ENCODE measurements around the gene RAB28.

Gene RAB28

DNA sequence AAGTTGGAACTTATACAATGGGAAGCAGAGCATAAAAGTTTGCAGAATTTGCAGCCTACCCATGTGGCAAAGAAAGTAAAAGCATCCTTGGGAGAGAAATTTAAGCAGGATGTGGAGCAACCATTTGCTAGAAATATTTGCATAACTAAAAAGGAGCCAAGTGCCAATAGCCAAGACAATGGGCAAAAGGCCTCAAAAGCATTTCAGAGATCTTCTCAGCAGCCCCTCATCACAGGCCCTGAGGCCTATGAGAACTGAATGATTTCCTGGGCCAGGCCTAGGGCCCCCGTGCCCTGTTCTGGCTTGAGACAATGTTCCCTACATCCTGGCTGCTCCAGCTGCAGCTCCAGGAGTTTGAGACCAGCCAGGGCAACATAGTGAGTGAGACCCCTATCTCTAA lies 25.3 kb upstream of the RAB28 start:
- no peak for DNase-seq (ENCODE audit: low read depth)

DNA sequence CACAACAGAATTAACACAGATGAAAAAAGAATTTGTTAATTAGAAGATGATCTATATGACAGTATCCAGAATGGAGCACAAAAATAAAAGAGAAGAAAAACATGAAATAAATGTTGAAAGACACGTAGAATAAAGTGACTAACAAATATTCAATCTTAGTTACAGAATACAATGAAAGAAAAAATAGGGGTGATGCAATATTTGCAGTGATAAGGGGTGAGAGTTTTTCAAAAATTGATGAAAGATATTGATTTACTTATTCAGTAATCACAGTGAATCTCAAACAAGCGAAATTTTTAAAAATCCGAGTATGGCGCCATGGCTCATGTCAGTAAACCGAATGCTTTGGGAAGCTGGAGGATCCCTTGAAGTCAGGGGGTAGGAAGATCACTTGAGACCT lies 20.2 kb upstream of the RAB28 start:
- no peak for DNase-seq (ENCODE audit: low read depth)

GRCh38 chr4:13498469-13498868 lies 14.3 kb upstream of the RAB28 start:
- no peak for DNase-seq (ENCODE audit: low read depth)

GRCh38 chr4:13496605-13497004 lies 12.5 kb upstream of the RAB28 start:
- DNase-seq (ENCODE audit: low read depth): no peak

- no peak for DNase-seq (ENCODE audit: low read depth)
These were observed 11.6 kb upstream of the RAB28 start for GRCh38 chr4:13495753-13496152.

DNA sequence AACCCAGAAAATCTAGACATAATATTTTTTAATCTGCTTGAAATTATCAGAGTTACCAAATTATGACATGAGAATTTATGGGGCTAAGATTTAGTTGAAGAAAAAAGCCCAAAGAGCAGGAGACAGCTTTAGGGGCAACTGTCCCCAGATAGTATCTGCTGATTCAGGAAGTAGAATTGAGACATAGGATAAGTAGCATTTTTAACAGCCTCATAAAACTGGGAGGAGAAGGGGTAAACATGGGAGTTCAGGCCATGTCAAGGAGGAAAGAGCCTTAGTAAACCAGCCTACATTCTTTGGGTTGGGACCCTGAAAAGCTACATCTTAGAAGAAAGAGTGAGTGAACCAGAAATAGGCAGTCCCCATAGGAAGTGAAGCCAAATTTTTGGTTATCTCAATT lies 9.7 kb upstream of the RAB28 start:
- no peak for DNase-seq (ENCODE audit: low read depth)

DNA sequence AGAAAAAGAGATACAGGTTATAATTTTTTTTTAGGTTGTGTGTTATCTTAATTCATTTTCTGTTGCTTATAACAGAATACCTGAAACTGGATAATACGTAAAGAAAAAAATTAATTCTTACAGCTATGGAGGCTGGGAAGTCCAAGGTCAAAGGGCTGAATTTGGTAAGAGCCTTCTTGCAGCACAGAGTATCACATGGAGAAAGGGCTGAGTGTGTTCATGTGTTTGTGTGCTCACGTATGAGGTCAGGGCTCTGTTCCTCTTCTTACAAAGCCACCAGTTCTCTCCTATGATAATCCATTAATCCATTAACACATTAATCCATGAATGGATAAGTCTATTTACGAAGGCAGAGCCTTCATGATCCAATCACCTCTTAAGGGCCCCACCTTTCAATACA lies 8.6 kb upstream of the RAB28 start:
- DNase-seq (ENCODE audit: low read depth): no peak

DNA sequence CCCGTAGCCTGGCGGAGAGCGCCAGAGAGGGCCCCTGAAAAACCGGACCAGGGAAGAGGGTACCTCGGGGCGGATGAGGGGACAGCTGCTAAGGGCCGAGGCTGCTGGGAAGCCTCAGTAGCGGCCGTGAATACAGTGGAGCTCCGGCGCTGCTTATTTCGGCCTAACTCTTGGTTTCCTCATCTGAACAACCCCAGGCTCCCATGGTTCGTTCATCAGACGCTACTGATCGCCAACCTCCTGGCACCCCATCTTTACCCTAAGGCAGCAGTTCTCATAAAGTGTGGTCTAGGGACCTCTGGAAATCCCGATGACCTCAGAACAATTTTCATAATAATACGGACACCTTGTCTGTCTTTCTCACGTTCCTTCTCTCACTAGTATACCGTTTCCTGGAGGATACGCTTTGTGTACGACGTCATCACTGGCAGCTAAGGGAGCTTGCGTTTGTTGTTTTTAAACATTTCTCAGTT lies 645 bp upstream of the RAB28 start:
- peak; percentile 44 for DNase-seq (ENCODE audit: low read depth)

DNA sequence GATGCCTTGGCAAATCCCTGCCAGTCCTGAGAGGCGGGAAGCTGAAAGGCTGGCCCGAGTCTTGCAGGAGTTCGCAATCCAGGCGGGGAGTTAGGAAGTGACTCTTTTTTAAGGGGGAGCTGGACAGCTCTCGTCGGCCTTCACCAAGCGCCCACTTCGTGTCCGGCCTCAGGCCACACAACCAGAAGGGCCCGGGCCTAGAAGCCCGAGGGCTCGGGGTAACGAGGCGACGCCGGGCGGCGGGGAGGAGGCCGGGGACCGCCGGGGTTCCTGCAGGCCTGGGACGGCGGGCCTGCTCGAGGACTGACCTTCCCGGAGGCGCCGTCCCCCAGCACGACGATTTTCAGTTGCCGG lies 395 bp downstream of the RAB28 start:
- peak; percentile 70 for DNase-seq (ENCODE audit: low read depth)

DNA sequence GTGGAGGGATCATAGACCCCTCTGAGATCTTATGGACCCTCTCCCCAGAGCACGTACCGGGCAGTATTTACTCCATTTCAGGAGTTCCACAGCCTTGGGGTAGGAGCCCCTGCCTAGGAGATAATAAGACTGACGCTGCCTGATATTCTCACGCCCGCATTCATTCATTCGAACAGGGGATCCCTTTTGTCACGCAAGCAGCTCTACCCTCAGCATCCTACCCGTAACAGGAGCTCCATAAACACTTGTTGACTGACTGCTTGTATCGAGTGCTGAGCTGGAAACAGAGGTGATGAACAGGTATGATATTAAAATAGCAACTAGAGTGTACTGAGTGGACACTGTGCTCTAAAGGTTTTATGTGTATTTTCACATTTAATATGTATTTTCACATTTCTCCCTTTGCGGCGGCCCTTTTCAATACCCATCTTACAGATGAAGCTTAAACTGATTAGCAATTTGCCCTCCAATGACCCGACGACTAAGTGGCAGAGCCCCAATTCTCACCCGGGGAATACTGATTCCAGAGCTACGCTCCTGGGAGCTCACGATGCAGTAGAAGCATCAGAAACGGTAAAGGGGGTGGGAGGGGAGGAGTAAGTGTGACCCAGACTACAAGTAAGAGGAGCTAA lies 888 bp downstream of the RAB28 start:
- no peak for DNase-seq (ENCODE audit: low read depth)

DNA sequence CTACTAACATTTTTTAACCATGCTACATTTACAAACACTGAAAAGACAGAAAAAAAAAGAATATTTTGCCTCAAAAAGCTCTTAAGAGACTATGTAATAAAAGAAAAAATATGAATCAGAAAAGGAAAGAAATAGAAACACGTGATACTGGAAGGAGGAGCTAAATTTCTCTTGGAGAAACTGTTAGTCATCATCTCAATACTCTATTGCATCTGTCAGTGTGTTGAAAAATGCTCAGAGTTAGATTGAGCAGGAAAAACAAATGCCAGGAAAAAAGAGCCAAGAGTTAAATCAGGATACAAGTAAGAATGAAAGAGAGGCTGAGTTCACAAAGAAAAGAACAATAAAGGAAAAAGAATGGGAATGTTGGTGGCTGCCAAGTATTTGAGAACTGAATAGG lies 2.6 kb downstream of the RAB28 start:
- peak; percentile 73 for DNase-seq (ENCODE audit: low read depth)

- DNase-seq (ENCODE audit: low read depth): no peak
These were observed 5.4 kb downstream of the RAB28 start for GRCh38 chr4:13478707-13479106.

- DNase-seq (ENCODE audit: low read depth): no peak
These were observed 6.0 kb downstream of the RAB28 start for GRCh38 chr4:13478131-13478530.

- peak; percentile 91 for DNase-seq (ENCODE audit: low read depth)
These were observed 7.2 kb downstream of the RAB28 start for GRCh38 chr4:13476915-13477314.

DNA sequence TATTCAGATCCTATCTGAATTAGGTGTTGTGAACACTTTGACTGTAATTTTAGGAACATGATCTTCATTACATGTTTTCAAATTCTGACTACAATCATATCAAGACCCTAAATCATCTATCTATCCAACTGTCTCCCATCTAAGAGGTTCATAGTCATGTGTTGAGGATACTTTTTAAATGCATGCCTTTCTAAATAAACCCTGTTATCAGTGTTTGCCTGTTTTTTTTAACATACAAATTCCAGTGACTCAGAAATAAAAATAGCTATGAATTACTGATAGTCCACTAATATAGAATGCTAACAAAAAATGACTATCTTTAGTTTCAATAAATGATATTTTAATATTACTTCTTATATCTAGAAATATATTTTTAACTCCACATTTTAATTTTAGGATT lies 8.0 kb downstream of the RAB28 start:
- no peak for DNase-seq (ENCODE audit: low read depth)

DNA sequence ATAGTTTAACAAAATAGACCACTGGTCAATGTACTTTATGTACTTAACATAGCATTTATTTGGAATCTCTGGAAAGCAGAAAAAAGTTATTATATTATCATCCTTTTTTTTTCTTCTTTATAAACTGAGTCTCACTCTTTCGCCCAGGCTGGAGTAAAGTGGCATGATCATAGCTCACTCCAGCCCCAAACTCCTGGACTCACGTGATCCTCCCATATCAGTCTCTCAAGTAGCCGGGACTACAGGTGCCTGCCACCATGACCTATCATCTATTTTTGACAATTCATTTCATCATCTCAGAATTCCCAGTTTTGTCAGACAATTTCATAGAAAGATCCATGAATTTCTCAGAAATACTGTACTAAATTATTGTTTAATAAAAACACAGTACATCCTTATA lies 12.7 kb downstream of the RAB28 start:
- no peak for DNase-seq (ENCODE audit: low read depth)

DNA sequence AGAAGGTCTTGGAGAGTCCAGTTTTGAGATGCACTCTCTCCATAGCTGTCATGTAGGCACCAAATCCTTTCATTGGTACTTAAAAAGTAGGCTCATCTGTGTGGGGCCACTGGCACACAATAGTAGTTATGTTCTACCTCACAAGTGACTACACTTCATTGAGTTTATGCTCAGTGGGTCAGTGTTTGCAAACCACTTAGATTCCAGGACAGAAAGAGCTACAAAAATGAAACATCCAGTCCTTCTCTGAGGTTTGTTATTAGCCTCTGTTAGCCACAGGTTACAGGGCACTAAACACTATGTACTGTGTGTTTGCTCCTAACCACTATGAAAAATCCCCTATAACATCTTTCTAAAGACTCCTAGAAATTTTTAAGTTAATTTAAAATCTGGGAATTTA lies 13.8 kb downstream of the RAB28 start:
- no peak for DNase-seq (ENCODE audit: low read depth)

- DNase-seq (ENCODE audit: low read depth): no peak
These were observed 19.2 kb downstream of the RAB28 start for GRCh38 chr4:13464973-13465372.

- DNase-seq (ENCODE audit: low read depth): no peak
These were observed 19.6 kb downstream of the RAB28 start for GRCh38 chr4:13464543-13464942.

DNA sequence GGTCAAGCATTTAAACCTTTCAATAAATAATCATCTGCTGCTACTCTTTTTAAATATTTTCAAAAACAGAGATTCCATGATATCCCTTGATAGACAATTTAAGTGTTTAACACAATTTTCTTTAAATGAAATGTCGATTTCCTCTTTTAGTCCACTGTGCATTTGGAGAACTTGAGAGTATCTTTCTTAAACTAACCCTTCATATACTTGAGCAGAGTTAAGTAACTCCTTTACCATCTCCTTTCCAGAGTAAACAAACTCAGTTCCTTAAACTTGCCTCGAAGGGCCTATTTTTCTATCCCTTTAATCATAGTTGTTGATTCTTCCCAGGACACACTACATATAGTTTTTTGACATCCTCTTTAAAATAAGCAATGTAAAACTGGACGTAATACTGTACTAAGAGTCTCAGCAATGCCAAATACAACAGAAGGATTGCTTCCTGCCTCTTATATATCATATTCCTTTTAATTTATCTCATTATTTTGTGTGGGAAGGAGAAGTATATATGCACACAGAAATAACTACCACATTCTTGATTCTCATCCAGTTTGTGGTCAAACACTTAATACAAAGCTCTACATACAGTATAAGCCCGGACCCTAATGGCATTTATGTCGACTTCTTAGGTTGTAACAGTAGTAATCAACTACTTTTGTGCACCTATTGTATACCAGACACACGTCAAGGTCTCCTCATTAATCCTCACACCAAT lies 22.8 kb downstream of the RAB28 start:
- peak; percentile 25 for DNase-seq (ENCODE audit: low read depth)

DNA sequence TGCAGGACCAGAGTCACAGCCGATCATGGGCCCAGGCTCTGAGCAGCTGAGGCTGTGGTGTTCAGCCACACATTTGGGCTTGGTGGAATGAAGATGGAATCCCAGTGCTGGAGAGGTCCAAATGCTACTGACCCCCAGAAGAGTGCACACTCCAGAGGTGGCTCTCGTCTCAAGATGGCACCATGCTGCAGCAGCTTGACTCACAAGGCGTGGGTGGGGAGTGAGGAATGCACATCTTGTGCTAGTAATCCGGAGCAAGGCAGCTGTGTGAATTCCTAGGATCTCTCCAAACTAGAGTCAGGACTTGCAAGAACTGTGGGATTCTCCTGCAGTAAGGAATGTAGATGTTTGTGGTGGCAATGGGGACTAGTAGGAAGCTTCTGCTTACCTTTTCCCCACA lies 28.7 kb downstream of the RAB28 start:
- peak; percentile 89 for DNase-seq (ENCODE audit: low read depth)

- no peak for DNase-seq (ENCODE audit: low read depth)
These were observed 29.4 kb downstream of the RAB28 start for GRCh38 chr4:13454786-13455185.

DNA sequence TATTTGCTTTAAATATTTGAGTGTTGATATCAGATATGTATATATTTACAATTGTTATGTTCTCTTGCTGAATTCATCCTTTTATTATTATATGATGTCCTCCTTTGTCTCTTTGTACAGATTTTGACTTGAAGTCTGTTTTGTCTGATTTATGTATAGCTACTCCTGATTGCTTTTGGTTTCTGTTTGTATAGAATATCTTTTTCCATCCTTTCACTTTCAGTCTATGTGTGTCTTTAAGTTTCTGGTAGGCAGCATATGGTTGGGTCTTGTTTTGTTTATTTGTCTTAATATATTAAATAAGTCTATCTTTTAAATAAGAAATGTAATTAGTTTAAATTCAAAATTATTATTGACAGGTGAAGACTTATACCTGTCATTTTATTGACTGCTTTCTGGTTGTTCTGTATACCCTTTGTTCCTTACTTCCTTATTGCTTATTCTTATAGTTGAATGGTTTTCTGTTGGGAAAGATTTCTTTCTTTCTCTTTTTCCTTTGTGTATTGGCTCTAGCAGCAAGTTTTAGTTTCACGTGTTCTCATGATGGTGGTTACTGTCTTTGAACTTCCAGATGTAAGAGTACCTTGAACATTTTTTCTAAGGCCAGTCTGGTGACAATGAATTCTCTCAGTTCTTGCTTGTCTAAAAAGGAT lies 31.1 kb downstream of the RAB28 start:
- DNase-seq (ENCODE audit: low read depth): no peak

DNA sequence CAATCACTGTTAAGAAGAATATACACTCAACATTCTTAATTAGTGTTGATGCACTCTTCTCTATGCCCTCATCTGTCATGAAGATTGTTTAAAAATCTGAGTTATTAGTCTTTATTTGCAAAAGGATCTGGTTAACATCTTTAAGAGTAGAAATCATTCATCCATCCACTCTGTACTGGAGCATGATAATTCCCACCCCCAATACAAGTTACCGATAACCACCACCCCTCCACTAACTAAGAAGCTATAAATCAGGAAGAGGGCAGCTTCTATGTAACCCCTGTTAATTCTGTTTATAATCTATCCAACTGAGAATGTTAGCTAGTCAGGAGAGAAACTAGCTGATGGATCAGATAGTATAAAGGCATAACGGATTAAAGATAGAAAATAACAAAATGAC lies 34.5 kb downstream of the RAB28 start:
- DNase-seq (ENCODE audit: low read depth): no peak
